HFF-Myc (cell line): ENCODE data around the gene RPN1.

Experiments
- DNase-seq: peaks from one replicate; pipeline ENCODE4 v3.0.0-alpha.2; 2011; ENCODE audit warnings: low read depth; ENCODE audit errors: extremely low read depth
- H3K4me3 ChIP-seq: replicated peaks from 2 replicates; pipeline ENCODE4 v1.5.1; 2011; ENCODE audit warnings: low read depth, mild to moderate bottlenecking, control low read depth, low read length
- CTCF ChIP-seq: IDR thresholded peaks from 2 replicates; pipeline ENCODE4 v1.5.1; 2012; ENCODE audit warnings: mild to moderate bottlenecking, low read depth, low read length, control low read depth; ENCODE audit errors: missing control alignments

The RPN1 gene

DNA sequence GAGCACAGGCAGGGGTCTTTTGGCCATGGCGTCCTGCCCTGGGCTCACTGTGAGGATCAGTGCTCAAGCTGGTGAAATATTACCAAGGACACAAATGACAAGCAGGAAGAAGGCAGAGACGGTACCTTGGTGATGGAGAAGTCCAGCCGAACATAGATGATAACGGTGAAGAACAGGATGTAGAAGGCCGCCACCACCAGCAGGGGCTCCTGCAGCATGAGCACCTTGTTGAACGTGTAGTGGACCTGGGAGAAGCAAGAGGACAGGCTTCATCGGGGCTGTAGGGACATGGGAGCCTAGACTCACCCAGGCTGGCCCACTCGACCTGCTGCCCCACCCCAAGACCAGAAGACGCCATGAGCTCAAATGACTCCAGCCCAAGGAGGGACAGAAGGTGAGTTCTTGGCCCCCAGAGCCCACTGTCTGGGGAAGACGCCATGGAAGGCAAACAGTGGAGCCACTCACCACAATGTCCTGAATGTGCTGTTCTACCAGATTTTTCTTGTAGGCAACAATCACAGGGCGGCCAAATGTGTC is 25.1 kb downstream of the RPN1 start:
- no peak overlapping the region for H3K4me3 ChIP-seq
- TF ChIP-seq CTCF = no peak
- DNase-seq = no peak

DNA sequence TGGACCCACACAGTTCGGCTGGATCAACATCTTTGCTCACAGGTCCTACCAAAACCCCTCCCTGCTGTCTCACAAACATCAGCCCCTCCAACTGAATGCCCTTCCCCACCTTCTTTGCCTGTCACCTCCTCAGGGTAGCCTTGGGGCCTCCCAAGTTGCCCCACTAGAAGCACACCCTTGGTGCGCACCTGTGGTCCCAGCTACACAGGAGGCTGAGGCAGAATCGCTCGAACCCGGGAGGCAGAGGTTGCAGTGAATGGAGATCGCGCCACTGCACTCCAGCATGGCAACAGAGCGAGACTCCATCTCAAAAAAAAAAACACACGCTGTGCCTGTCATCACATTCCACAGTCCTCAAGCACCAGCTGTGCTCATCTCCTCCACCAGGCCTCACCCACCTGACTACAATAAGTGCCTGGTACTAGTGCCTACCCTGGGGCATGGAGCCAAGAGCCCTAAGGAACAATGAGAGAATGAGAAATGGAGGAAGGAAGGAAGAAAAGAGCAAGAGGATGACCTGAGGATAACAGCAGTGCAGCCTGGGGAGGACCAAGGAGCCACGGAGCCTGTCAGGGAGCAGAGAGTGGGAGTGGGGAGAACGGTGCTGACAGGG is 26.0 kb downstream of the RPN1 start:
- no peak for TF ChIP-seq CTCF
- no peak for DNase-seq
- H3K4me3 ChIP-seq = no peak overlapping the region

GRCh38 chr3:128623762-128624176 is 26.8 kb downstream of the RPN1 start:
- H3K4me3 ChIP-seq = no peak overlapping the region
- no peak for TF ChIP-seq CTCF

GRCh38 chr3:128621931-128622330 is 28.7 kb downstream of the RPN1 start:
- TF ChIP-seq CTCF = no peak
- DNase-seq = no peak
- no peak overlapping the region for H3K4me3 ChIP-seq

More at GRCh38 chr3:128623762-128624176, 26.8 kb downstream of the RPN1 start:
- DNase-seq = no peak

DNA sequence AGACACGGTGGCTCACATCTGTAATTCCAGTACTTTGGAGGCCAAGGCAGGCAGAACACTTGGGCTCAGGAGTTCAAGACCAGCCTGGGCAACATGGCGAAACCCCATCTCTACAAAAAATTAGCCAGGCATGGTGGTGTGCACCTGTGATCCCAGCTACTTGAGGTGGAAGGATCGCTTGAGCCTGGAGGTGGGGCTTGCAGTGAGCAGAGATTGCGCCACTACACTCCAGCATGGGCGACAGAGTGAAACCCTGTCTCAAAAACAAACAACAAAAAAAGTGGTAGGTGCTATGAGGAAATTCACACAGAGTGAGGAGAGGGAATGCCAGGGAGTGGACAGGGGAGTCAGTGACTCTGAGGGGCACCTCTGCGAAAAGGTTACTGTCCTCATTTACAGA is 29.4 kb downstream of the RPN1 start:
- no peak for TF ChIP-seq CTCF

DNA sequence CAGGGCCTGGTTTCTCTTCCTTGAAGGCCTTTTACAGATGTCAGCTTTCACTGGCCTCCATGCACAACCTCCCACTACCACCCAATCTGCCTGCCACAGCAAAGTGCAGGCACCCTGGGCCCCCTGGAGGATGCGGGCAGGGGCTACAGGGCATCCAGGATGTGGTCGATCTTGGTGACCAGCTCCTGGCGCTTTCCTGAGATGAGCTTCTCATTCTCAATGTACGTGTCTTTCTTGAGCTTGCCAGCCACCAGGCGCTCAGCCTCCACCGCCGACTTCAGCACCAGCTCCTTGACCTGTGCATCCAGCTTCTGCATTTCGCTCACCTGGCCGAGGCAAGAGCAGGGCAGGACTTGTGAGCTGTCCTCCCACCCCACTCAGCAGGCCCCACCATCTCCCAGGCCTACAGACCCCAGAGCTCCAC is 30.3 kb downstream of the RPN1 start:
- DNase-seq = no peak
- peak; percentile 10 for TF ChIP-seq CTCF
- H3K4me3 ChIP-seq = no peak overlapping the region

More for the DNA sequence above, 29.4 kb downstream of the RPN1 start:
- H3K4me3 ChIP-seq = no peak overlapping the region
- DNase-seq = no peak
